ACHN (cell line): Measurements from ENCODE around the gene NDUFA6.

Source experiments
- DNase-seq: peaks from one replicate; pipeline ENCODE4 v3.0.0-alpha.2; 2015
- in situ Hi-C: cut with HindIII; loops from 2 replicates; pipeline ENCODE4 v1.10.0; 2017; ENCODE audit warnings: low sequenced_read_pairs, low pct_ligation_motif_present, low pct_unique_long_range_greater_than_20kb

The NDUFA6 gene

GRCh38 chr22:42056757-42057511, 33.6 kb downstream of the NDUFA6 start:
- no peak for DNase-seq
- in situ Hi-C loops, result no loop called here

GRCh38 chr22:42052765-42053164, 37.8 kb downstream of the NDUFA6 start:
- no peak for DNase-seq
- in situ Hi-C loops, result no loop called here

GRCh38 chr22:42050641-42051180, 39.9 kb downstream of the NDUFA6 start:
- in situ Hi-C loops, result no loop called here
- no peak for DNase-seq

- in situ Hi-C loops, result no loop called here
- no peak for DNase-seq
Observed at GRCh38 chr22:42041784-42042183, 48.8 kb downstream of the NDUFA6 start.

GRCh38 chr22:42039271-42039670, 51.3 kb downstream of the NDUFA6 start:
- no peak for DNase-seq
- in situ Hi-C loops, result no loop called here
